ENCODE measurements around the gene DYNC1H1.
A peak's percentile ranks its signal among the peaks of the same experiment; 100 is the strongest.

The DYNC1H1 gene

GRCh38 chr14:102095231-102095870, 131.0 kb downstream of the DYNC1H1 start:
- no peak for DNase-seq

GRCh38 chr14:102095871-102096568, 131.6 kb downstream of the DYNC1H1 start:
- DNase-seq: no peak

GRCh38 chr14:102096569-102097188, 132.3 kb downstream of the DYNC1H1 start:
- peak; percentile 85 for DNase-seq

- peak; percentile 45 for DNase-seq
These were observed 133.2 kb downstream of the DYNC1H1 start for GRCh38 chr14:102097441-102098135.

GRCh38 chr14:102103062-102103695, 138.8 kb downstream of the DYNC1H1 start:
- no peak for DNase-seq

GRCh38 chr14:102105369-102105768, 141.0 kb downstream of the DYNC1H1 start:
- no peak for DNase-seq

All from NCI-H510A treated with DMSO at 0.1 percent for 48 hours (cell line).